ENCODE measurements around the gene LEKR1. TPM values are rescaled to one million over a fixed set of nuclear protein-coding genes. Genes with fewer than 3 reads are reported as not detected.
"Not testable (repeated sequence)": the region's sequence is repeated elsewhere in the genome, so short reads cannot be mapped to it uniquely, and the experiment has no call there.

The LEKR1 gene
- total RNA-seq, 2 experiments from 2014 or later, result 0.76 to 1.1 TPM

- CTCF ChIA-PET, result interaction anchor here (1.4 kb wide), 1 partner anchor 10 kb away, joined by 3 read pairs; no protein-coding TSS in a partner anchor
- H3K9me3 Mint-ChIP-seq (ENCODE audit: low read depth), result no peaks in the 10 kb centered on the region
- no peak overlapping the region for H3K4me3 Mint-ChIP-seq
- no peak for ATAC-seq
- peaks cover 1% of the 10 kb centered on the region for H3K36me3 Mint-ChIP-seq
- DNase-seq, result no peak
- H3K27ac Mint-ChIP-seq, result no peak overlapping the region
- no peaks in the 10 kb centered on the region for H3K27me3 Mint-ChIP-seq
- H3K4me1 Mint-ChIP-seq, result peaks cover 2% of the 10 kb centered on the region
These were observed 136.9 kb downstream of the LEKR1 start for GRCh38 chr3:156963096-156963495.

- Mint-ChIP-seq H3K9me3 (ENCODE audit: low read depth) (no peaks in the 10 kb centered on the region), H3K4me1 (no peaks in the 10 kb centered on the region), H3K4me3 (no peak overlapping the region), H3K36me3 (peaks cover 1% of the 10 kb centered on the region), H3K27ac (no peak overlapping the region), H3K27me3 (peaks cover 4% of the 10 kb centered on the region)
- no peak for ATAC-seq
- DNase-seq, result no peak
- CTCF ChIA-PET, result no interaction called here
These were observed 138.4 kb downstream of the LEKR1 start for GRCh38 chr3:156964577-156964976.

- H3K4me3 Mint-ChIP-seq; H3K4me1 Mint-ChIP-seq; DNase-seq; CTCF ChIA-PET; H3K9me3 Mint-ChIP-seq (ENCODE audit: low read depth); H3K36me3 Mint-ChIP-seq; H3K27me3 Mint-ChIP-seq; H3K27ac Mint-ChIP-seq; ATAC-seq: not testable (repeated sequence)
These were observed 140.2 kb downstream of the LEKR1 start for GRCh38 chr3:156966349-156966748.

- no peak for ATAC-seq
- Mint-ChIP-seq H3K4me3 (no peak overlapping the region), H3K27me3 (peaks cover 6% of the 10 kb centered on the region), H3K27ac (no peak overlapping the region), H3K4me1 (peaks cover 8% of the 10 kb centered on the region), H3K36me3 (no peaks in the 10 kb centered on the region), H3K9me3 (ENCODE audit: low read depth) (no peaks in the 10 kb centered on the region)
- no peak for DNase-seq
- CTCF ChIA-PET, result interaction anchor here (1.0 kb wide), 1 partner anchor 11 kb away, joined by 3 read pairs; no protein-coding TSS in a partner anchor
These were observed 147.8 kb downstream of the LEKR1 start for GRCh38 chr3:156973954-156974353.

- Mint-ChIP-seq H3K27me3 (peaks cover 2% of the 10 kb centered on the region), H3K36me3 (no peaks in the 10 kb centered on the region), H3K27ac (no peak overlapping the region), H3K4me1 (peaks cover 9% of the 10 kb centered on the region), H3K9me3 (ENCODE audit: low read depth) (no peaks in the 10 kb centered on the region), H3K4me3 (no peak overlapping the region)
- ATAC-seq (no peak), DNase-seq (no peak)
- CTCF ChIA-PET, result no interaction called here
These were observed 148.8 kb downstream of the LEKR1 start for GRCh38 chr3:156974931-156975330.

GRCh38 chr3:156975721-156976120, 149.6 kb downstream of the LEKR1 start:
- no peaks in the 10 kb centered on the region for H3K9me3 Mint-ChIP-seq (ENCODE audit: low read depth)
- CTCF ChIA-PET, result no interaction called here

GRCh38 chr3:156976933-156977332, 150.8 kb downstream of the LEKR1 start:
- H3K36me3 Mint-ChIP-seq, result no peaks in the 10 kb centered on the region
- no peaks in the 10 kb centered on the region for H3K9me3 Mint-ChIP-seq (ENCODE audit: low read depth)
- peaks cover 9% of the 10 kb centered on the region for H3K4me1 Mint-ChIP-seq
- H3K4me3 Mint-ChIP-seq, result no peak overlapping the region
- CTCF ChIA-PET, result no interaction called here
- no peak overlapping the region for H3K27ac Mint-ChIP-seq
- DNase-seq, result no peak
- H3K27me3 Mint-ChIP-seq, result no peaks in the 10 kb centered on the region
- ATAC-seq, result no peak

More at GRCh38 chr3:156975721-156976120, 149.6 kb downstream of the LEKR1 start:
- no peaks in the 10 kb centered on the region for H3K36me3 Mint-ChIP-seq
- no peak overlapping the region for H3K27ac Mint-ChIP-seq
- H3K4me1 Mint-ChIP-seq, result peaks cover 9% of the 10 kb centered on the region
- ATAC-seq (no peak), DNase-seq (no peak)
- H3K27me3 Mint-ChIP-seq, result no peaks in the 10 kb centered on the region
- H3K4me3 Mint-ChIP-seq, result no peak overlapping the region

- H3K9me3 Mint-ChIP-seq (ENCODE audit: low read depth), result no peaks in the 10 kb centered on the region
- no peak overlapping the region for H3K4me3 Mint-ChIP-seq
- H3K27ac Mint-ChIP-seq, result no peak overlapping the region
These were observed 152.4 kb downstream of the LEKR1 start for GRCh38 chr3:156978481-156978961.

GRCh38 chr3:156981005-156981404, 154.9 kb downstream of the LEKR1 start:
- Mint-ChIP-seq H3K36me3 (no peaks in the 10 kb centered on the region), H3K4me3 (no peak overlapping the region), H3K4me1 (peaks cover 9% of the 10 kb centered on the region), H3K9me3 (ENCODE audit: low read depth) (no peaks in the 10 kb centered on the region), H3K27ac (no peak overlapping the region), H3K27me3 (peaks cover 2% of the 10 kb centered on the region)
- CTCF ChIA-PET, result no interaction called here
- no peak for ATAC-seq
- no peak for DNase-seq

More at GRCh38 chr3:156978481-156978961, 152.4 kb downstream of the LEKR1 start:
- CTCF ChIA-PET, result no interaction called here
- DNase-seq (no peak), ATAC-seq (no peak)
- H3K4me1 Mint-ChIP-seq, result peaks cover 9% of the 10 kb centered on the region
- H3K36me3 Mint-ChIP-seq, result no peaks in the 10 kb centered on the region
- no peaks in the 10 kb centered on the region for H3K27me3 Mint-ChIP-seq

GRCh38 chr3:156983559-156983958, 157.4 kb downstream of the LEKR1 start:
- no peak overlapping the region for H3K4me3 Mint-ChIP-seq
- CTCF ChIA-PET, result no interaction called here
- DNase-seq (no peak), ATAC-seq (no peak)
- H3K9me3 Mint-ChIP-seq (ENCODE audit: low read depth), result no peaks in the 10 kb centered on the region
- no peak overlapping the region for H3K27ac Mint-ChIP-seq
- peaks cover 2% of the 10 kb centered on the region for H3K27me3 Mint-ChIP-seq
- no peaks in the 10 kb centered on the region for H3K36me3 Mint-ChIP-seq
- H3K4me1 Mint-ChIP-seq, result peaks cover 5% of the 10 kb centered on the region

GRCh38 chr3:156985711-156986110, 159.6 kb downstream of the LEKR1 start:
- H3K27ac Mint-ChIP-seq, result no peak overlapping the region
- peaks cover 2% of the 10 kb centered on the region for H3K27me3 Mint-ChIP-seq
- H3K4me3 Mint-ChIP-seq, result no peak overlapping the region
- no peak for DNase-seq
- ATAC-seq, result no peak
- no peaks in the 10 kb centered on the region for H3K9me3 Mint-ChIP-seq (ENCODE audit: low read depth)
- CTCF ChIA-PET, result no interaction called here
- no peaks in the 10 kb centered on the region for H3K36me3 Mint-ChIP-seq
- no peaks in the 10 kb centered on the region for H3K4me1 Mint-ChIP-seq

- CTCF ChIA-PET, result no interaction called here
- H3K27ac Mint-ChIP-seq, result no peak overlapping the region
- no peaks in the 10 kb centered on the region for H3K4me1 Mint-ChIP-seq
These were observed 161.8 kb downstream of the LEKR1 start for GRCh38 chr3:156987946-156988345.

GRCh38 chr3:156997351-156997750, 171.2 kb downstream of the LEKR1 start:
- Mint-ChIP-seq H3K36me3 (no peaks in the 10 kb centered on the region), H3K27ac (no peak overlapping the region), H3K9me3 (ENCODE audit: low read depth) (no peaks in the 10 kb centered on the region), H3K4me1 (no peaks in the 10 kb centered on the region), H3K27me3 (peaks cover 3% of the 10 kb centered on the region), H3K4me3 (no peak overlapping the region)
- DNase-seq (no peak), ATAC-seq (no peak)
- CTCF ChIA-PET, result no interaction called here

More at GRCh38 chr3:156987946-156988345, 161.8 kb downstream of the LEKR1 start:
- ATAC-seq (no peak), DNase-seq (no peak)
- no peak overlapping the region for H3K4me3 Mint-ChIP-seq
- H3K36me3 Mint-ChIP-seq, result no peaks in the 10 kb centered on the region
- peaks cover 5% of the 10 kb centered on the region for H3K27me3 Mint-ChIP-seq
- H3K9me3 Mint-ChIP-seq (ENCODE audit: low read depth), result no peaks in the 10 kb centered on the region

GRCh38 chr3:157001221-157001957, 175.2 kb downstream of the LEKR1 start:
- no peak for DNase-seq
- Mint-ChIP-seq H3K36me3 (no peaks in the 10 kb centered on the region), H3K4me3 (no peak overlapping the region), H3K9me3 (ENCODE audit: low read depth) (no peaks in the 10 kb centered on the region), H3K27ac (no peak overlapping the region), H3K27me3 (peaks cover 16% of the 10 kb centered on the region), H3K4me1 (no peaks in the 10 kb centered on the region)
- ATAC-seq, result no peak
- CTCF ChIA-PET, result no interaction called here

All from activated CD8-positive, alpha-beta memory T cell treated with anti-CD3 and anti-CD28 coated beads, Interleukin-2, amount 10 ng/mL, durations not matched to agents 7 days and 5 days (primary cell).